ENCODE results near the gene TFAP2D.

TFAP2D gene

DNA sequence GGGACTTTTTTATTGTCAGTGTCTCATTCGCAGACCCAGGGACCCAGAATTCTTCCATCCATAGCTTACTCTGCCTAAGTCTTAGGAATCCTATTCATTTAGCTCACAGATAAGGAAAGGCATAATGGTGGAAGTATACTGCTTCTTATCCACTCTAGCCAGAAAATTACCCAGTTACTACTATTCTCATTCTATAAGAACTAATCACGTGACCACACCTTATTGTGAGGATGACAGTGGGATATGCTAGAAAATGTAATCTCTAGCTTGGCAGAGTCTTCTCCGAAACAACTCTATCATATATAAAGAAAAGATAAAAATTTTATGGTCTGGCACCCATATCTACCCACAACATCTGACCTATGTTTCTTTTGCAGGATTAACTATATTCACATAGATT is 21.2 kb downstream of the TFAP2D start:
- Histone ChIP-seq H3K79me1 (ENCODE audit: low read length) (no peaks in the 10 kb centered on the region), H3K27ac (ENCODE audit: low read depth, low read length) (no peak overlapping the region), H2BK120ac (ENCODE audit: insufficient read depth, low read length, poor library complexity) (no peak overlapping the region), H3K9ac (ENCODE audit: low read length) (no peak overlapping the region), H4K8ac (ENCODE audit: low read depth, low read length) (no peak overlapping the region), H3K9me3 (ENCODE audit: insufficient read depth, low read depth, low read length) (no peaks in the 10 kb centered on the region), H2BK12ac (ENCODE audit: low read length) (no peak overlapping the region), H3K4me3 (ENCODE audit: low read depth, low read length) (no peak overlapping the region), H4K91ac (ENCODE audit: low read depth, low read length) (no peak overlapping the region), H3K4me1 (ENCODE audit: control insufficient read depth in 1 of 2, insufficient read depth in 2 of 2, low read length in 2 of 2) (no peaks in the 10 kb centered on the region), H2AFZ (ENCODE audit: insufficient read depth, low read length, poor library complexity) (no peak overlapping the region), H2BK5ac (ENCODE audit: low read depth, low read length, poor library complexity) (no peak overlapping the region), H3K14ac (ENCODE audit: low read length) (no peak overlapping the region), H2AK5ac (ENCODE audit: low read length) (no peak overlapping the region), H3K79me2 (ENCODE audit: control insufficient read depth, insufficient read depth, low read length, poor library complexity) (no peaks in the 10 kb centered on the region), H3K4me2 (ENCODE audit: low read length) (no peak overlapping the region), H3K36me3 (ENCODE audit: control insufficient read depth in 1 of 2, insufficient read depth in 2 of 2, low read length in 2 of 2) (no peaks in the 10 kb centered on the region), H3K27me3 (ENCODE audit: insufficient read depth, low read length) (no peaks in the 10 kb centered on the region), H3K18ac (ENCODE audit: low read length) (no peak overlapping the region), H3K4ac (ENCODE audit: low read depth, low read length) (no peak overlapping the region), H3K23ac (ENCODE audit: low read length) (no peak overlapping the region), H4K12ac (ENCODE audit: low read depth, low read length) (no peak overlapping the region)
- WGBS (ENCODE audit: extremely low coverage, insufficient coverage, insufficient read length), result no CpG with 5 or more reads among the region's 3 CpGs
- no peak for DNase-seq

DNA sequence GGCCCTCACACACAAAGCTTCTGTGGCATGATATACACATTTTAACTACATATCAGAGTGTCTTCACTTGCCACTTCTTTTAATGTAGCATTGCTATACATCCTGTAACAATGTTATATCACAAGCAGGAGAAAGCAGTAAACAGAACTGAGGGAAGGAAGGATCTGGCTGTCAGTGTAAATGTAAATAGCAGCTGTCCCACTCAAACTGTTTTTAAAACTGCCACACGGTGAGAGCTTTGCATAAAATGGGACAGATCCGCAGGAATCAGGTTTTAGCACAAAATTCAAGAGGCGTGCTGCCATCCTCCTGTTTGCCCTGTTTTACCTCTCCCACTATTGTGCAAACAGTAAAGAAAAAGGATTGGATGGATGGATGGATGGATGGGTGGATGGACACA is 28.8 kb downstream of the TFAP2D start:
- no CpG with 5 or more reads among the region's 3 CpGs for WGBS (ENCODE audit: extremely low coverage, insufficient coverage, insufficient read length)
- no peak overlapping the region for H3K9ac ChIP-seq (ENCODE audit: low read length)

DNA sequence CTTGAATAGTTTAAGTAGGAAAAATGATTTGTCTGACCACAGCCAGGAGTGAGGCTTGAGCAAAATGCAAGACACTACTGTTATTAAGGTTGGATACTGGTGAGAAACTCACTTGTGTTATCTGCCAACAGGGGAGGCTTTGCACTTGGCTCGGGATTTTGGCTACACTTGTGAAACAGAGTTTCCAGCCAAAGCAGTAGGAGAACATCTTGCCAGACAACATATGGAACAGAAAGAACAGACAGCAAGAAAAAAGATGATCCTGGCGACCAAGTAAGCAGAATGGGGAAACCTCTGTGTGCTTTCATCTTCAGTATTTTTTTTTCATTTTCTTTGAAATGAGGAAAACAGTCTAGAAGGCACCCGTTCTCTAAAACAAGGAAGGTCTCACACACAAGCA is 31.6 kb downstream of the TFAP2D start:
- H3K18ac ChIP-seq (ENCODE audit: low read length), result no peak overlapping the region
- no peak overlapping the region for H3K4ac ChIP-seq (ENCODE audit: low read depth, low read length)
- no peak overlapping the region for H4K91ac ChIP-seq (ENCODE audit: low read depth, low read length)
- no peaks in the 10 kb centered on the region for H3K79me1 ChIP-seq (ENCODE audit: low read length)
- H3K4me1 ChIP-seq (ENCODE audit: control insufficient read depth in 1 of 2, insufficient read depth in 2 of 2, low read length in 2 of 2), result no peaks in the 10 kb centered on the region
- H2AFZ ChIP-seq (ENCODE audit: insufficient read depth, low read length, poor library complexity), result no peak overlapping the region
- H2AK5ac ChIP-seq (ENCODE audit: low read length), result no peak overlapping the region
- H3K4me3 ChIP-seq (ENCODE audit: low read depth, low read length), result no peak overlapping the region
- H4K8ac ChIP-seq (ENCODE audit: low read depth, low read length), result no peak overlapping the region
- no peak overlapping the region for H3K9ac ChIP-seq (ENCODE audit: low read length)
- no CpG with 5 or more reads among the region's 3 CpGs for WGBS (ENCODE audit: extremely low coverage, insufficient coverage, insufficient read length)
- H3K4me2 ChIP-seq (ENCODE audit: low read length), result no peak overlapping the region
- H3K14ac ChIP-seq (ENCODE audit: low read length), result no peak overlapping the region
- H4K12ac ChIP-seq (ENCODE audit: low read depth, low read length), result no peak overlapping the region
- H2BK120ac ChIP-seq (ENCODE audit: insufficient read depth, low read length, poor library complexity), result no peak overlapping the region
- H3K23ac ChIP-seq (ENCODE audit: low read length), result no peak overlapping the region
- H3K36me3 ChIP-seq (ENCODE audit: control insufficient read depth in 1 of 2, insufficient read depth in 2 of 2, low read length in 2 of 2), result no peaks in the 10 kb centered on the region
- no peak overlapping the region for H3K27ac ChIP-seq (ENCODE audit: low read depth, low read length)
- DNase-seq, result no peak
- no peaks in the 10 kb centered on the region for H3K9me3 ChIP-seq (ENCODE audit: insufficient read depth, low read depth, low read length)
- H2BK12ac ChIP-seq (ENCODE audit: low read length), result no peak overlapping the region
- H3K27me3 ChIP-seq (ENCODE audit: insufficient read depth, low read length), result no peaks in the 10 kb centered on the region
- no peak overlapping the region for H2BK5ac ChIP-seq (ENCODE audit: low read depth, low read length, poor library complexity)
- H3K79me2 ChIP-seq (ENCODE audit: control insufficient read depth, insufficient read depth, low read length, poor library complexity), result no peaks in the 10 kb centered on the region

More for the DNA sequence above, 28.8 kb downstream of the TFAP2D start:
- H4K8ac ChIP-seq (ENCODE audit: low read depth, low read length), result no peak overlapping the region
- no peak overlapping the region for H3K27ac ChIP-seq (ENCODE audit: low read depth, low read length)
- no peak overlapping the region for H3K14ac ChIP-seq (ENCODE audit: low read length)
- no peak for DNase-seq
- H3K18ac ChIP-seq (ENCODE audit: low read length), result no peak overlapping the region
- H3K23ac ChIP-seq (ENCODE audit: low read length), result no peak overlapping the region
- no peak overlapping the region for H2BK12ac ChIP-seq (ENCODE audit: low read length)
- no peak overlapping the region for H3K4me3 ChIP-seq (ENCODE audit: low read depth, low read length)
- H3K4ac ChIP-seq (ENCODE audit: low read depth, low read length), result no peak overlapping the region
- H2BK5ac ChIP-seq (ENCODE audit: low read depth, low read length, poor library complexity), result no peak overlapping the region
- no peak overlapping the region for H2BK120ac ChIP-seq (ENCODE audit: insufficient read depth, low read length, poor library complexity)
- H2AK5ac ChIP-seq (ENCODE audit: low read length), result no peak overlapping the region
- no peak overlapping the region for H3K4me2 ChIP-seq (ENCODE audit: low read length)
- no peak overlapping the region for H4K12ac ChIP-seq (ENCODE audit: low read depth, low read length)
- H3K9me3 ChIP-seq (ENCODE audit: insufficient read depth, low read depth, low read length), result no peaks in the 10 kb centered on the region
- no peaks in the 10 kb centered on the region for H3K27me3 ChIP-seq (ENCODE audit: insufficient read depth, low read length)
- no peaks in the 10 kb centered on the region for H3K79me1 ChIP-seq (ENCODE audit: low read length)
- H3K79me2 ChIP-seq (ENCODE audit: control insufficient read depth, insufficient read depth, low read length, poor library complexity), result no peaks in the 10 kb centered on the region
- H2AFZ ChIP-seq (ENCODE audit: insufficient read depth, low read length, poor library complexity), result no peak overlapping the region
- no peaks in the 10 kb centered on the region for H3K36me3 ChIP-seq (ENCODE audit: control insufficient read depth in 1 of 2, insufficient read depth in 2 of 2, low read length in 2 of 2)
- no peaks in the 10 kb centered on the region for H3K4me1 ChIP-seq (ENCODE audit: control insufficient read depth in 1 of 2, insufficient read depth in 2 of 2, low read length in 2 of 2)
- H4K91ac ChIP-seq (ENCODE audit: low read depth, low read length), result no peak overlapping the region

DNA sequence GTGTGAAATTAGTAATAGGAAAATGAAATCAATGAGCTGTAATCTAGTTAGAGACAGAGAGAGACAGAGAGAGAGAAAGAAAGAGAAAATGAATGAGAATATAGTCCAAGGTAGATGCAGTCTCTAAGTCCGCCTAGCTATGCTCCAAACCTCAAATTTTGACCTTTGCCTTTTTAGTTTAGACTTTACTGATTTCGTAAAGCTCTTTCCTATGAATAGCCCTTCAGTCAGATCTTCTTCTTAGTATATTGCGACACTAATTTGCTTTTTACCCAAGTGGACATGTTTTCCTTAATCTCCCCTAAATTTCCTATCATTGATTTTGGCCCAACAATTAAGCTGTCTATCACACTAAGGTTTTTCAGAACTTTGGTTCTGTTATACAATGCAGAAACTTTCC is 49.5 kb downstream of the TFAP2D start:
- Histone ChIP-seq H3K9ac (ENCODE audit: low read length) (no peak overlapping the region), H3K79me1 (ENCODE audit: low read length) (no peaks in the 10 kb centered on the region), H4K12ac (ENCODE audit: low read depth, low read length) (no peak overlapping the region), H2BK120ac (ENCODE audit: insufficient read depth, low read length, poor library complexity) (no peak overlapping the region), H3K18ac (ENCODE audit: low read length) (no peak overlapping the region), H3K79me2 (ENCODE audit: control insufficient read depth, insufficient read depth, low read length, poor library complexity) (no peaks in the 10 kb centered on the region), H3K27ac (ENCODE audit: low read depth, low read length) (no peak overlapping the region), H2BK5ac (ENCODE audit: low read depth, low read length, poor library complexity) (no peak overlapping the region), H2AFZ (ENCODE audit: insufficient read depth, low read length, poor library complexity) (no peak overlapping the region), H3K4me3 (ENCODE audit: low read depth, low read length) (no peak overlapping the region), H3K4ac (ENCODE audit: low read depth, low read length) (no peak overlapping the region), H3K36me3 (ENCODE audit: control insufficient read depth in 1 of 2, insufficient read depth in 2 of 2, low read length in 2 of 2) (no peaks in the 10 kb centered on the region), H3K4me1 (ENCODE audit: control insufficient read depth in 1 of 2, insufficient read depth in 2 of 2, low read length in 2 of 2) (no peaks in the 10 kb centered on the region), H2AK5ac (ENCODE audit: low read length) (no peak overlapping the region), H3K9me3 (ENCODE audit: insufficient read depth, low read depth, low read length) (no peaks in the 10 kb centered on the region), H3K27me3 (ENCODE audit: insufficient read depth, low read length) (no peaks in the 10 kb centered on the region), H3K4me2 (ENCODE audit: low read length) (no peak overlapping the region), H4K91ac (ENCODE audit: low read depth, low read length) (no peak overlapping the region), H3K23ac (ENCODE audit: low read length) (no peak overlapping the region), H2BK12ac (ENCODE audit: low read length) (no peak overlapping the region), H4K8ac (ENCODE audit: low read depth, low read length) (no peak overlapping the region), H3K14ac (ENCODE audit: low read length) (no peak overlapping the region)
- WGBS (ENCODE audit: extremely low coverage, insufficient coverage, insufficient read length), result no CpG with 5 or more reads among the region's 3 CpGs
- DNase-seq, result no peak
